IMR-90 (cell line): Measurements from ENCODE around the gene TAPT1. TPM values are rescaled to one million over a fixed set of nuclear protein-coding genes. Genes with fewer than 3 reads are reported as not detected.

ENCODE experiments used
- ATAC-seq: fragments of 200-7000 bp; cut with Tn5 transposase; 2 replicates; pipeline ENCODE4 v1.9.1; 2020; ENCODE audit warnings: low read depth, mild to moderate bottlenecking, moderate library complexity
- BruUV-seq: library from RNA; stranded (reverse); fragments of 400-500 nt; replicated peaks from 2 replicates; lab custom pipeline; 2021; lab: Mats Ljungman, UMichigan
- CTCF ChIA-PET: fragments of 300-600 bp; formaldehyde crosslinking; extraction: SDS; loops from one replicate; lab custom pipeline; 2021; ENCODE audit warnings: antibody characterized with exemption; lab: Yijun Ruan, JAX
- POLR2A ChIA-PET: fragments of 300-600 bp; sonication (Branson Sonifier 250); formaldehyde crosslinking; loops from one replicate; lab custom pipeline; 2022; ENCODE audit warnings: antibody characterized with exemption; ENCODE audit not compliant: unreplicated experiment; lab: Charles Lee
- DNase-seq: peaks from one replicate; pipeline ENCODE4 v3.0.0; 2013
- H2AFZ ChIP-seq: replicated peaks from 2 replicates; pipeline ENCODE3; 2013; ENCODE audit warnings: low read length, mild to moderate bottlenecking; ENCODE audit not compliant: poor library complexity
- H2AK5ac ChIP-seq: 2 replicates; pipeline ENCODE4 v1.6.1; 2013; ENCODE audit warnings: low read depth, low read length, inconsistent platforms
- H2AK9ac ChIP-seq: replicated peaks from 2 replicates; pipeline ENCODE3; 2013; ENCODE audit warnings: mild to moderate bottlenecking, low read depth, low read length, moderate library complexity; ENCODE audit not compliant: poor library complexity
- H2BK120ac ChIP-seq: 2 replicates; pipeline ENCODE4 v1.6.1; 2013; ENCODE audit warnings: low read depth, low read length, inconsistent platforms
- H2BK15ac ChIP-seq: 3 replicates; pipeline ENCODE4 v1.6.1; 2013; ENCODE audit warnings: low read depth, low read length, inconsistent platforms
- H2BK20ac ChIP-seq: 2 replicates; pipeline ENCODE4 v1.6.1; 2013; ENCODE audit warnings: low read depth, mild to moderate bottlenecking, inconsistent platforms, low read length, moderate library complexity
- H2BK5ac ChIP-seq: 2 replicates; pipeline ENCODE4 v1.6.1; 2013; ENCODE audit warnings: mild to moderate bottlenecking, low read depth, low read length, inconsistent platforms; ENCODE audit not compliant: poor library complexity, severe bottlenecking
- H3K14ac ChIP-seq: replicated peaks from 2 replicates; pipeline ENCODE4 v1.6.1; 2013; ENCODE audit warnings: low read depth, low read length, inconsistent platforms
- H3K18ac ChIP-seq: 2 replicates; pipeline ENCODE4 v1.6.1; 2013; ENCODE audit warnings: low read depth, low read length, control low read depth
- H3K23ac ChIP-seq: 2 replicates; pipeline ENCODE4 v1.6.1; 2013; ENCODE audit warnings: low read depth, low read length, inconsistent platforms
- H3K27ac ChIP-seq: 2 replicates; pipeline ENCODE4 v1.5.1; 2013; ENCODE audit warnings: mild to moderate bottlenecking, control low read depth, low read length; ENCODE audit not compliant: insufficient read depth
- H3K27me3 ChIP-seq: 2 replicates; pipeline ENCODE4 v1.6.1; 2013; ENCODE audit warnings: low read length; ENCODE audit not compliant: control insufficient read depth, insufficient read depth
- H3K36me3 ChIP-seq: 2 replicates; pipeline ENCODE4 v1.6.1; 2013; ENCODE audit warnings: low read length, mixed read lengths; ENCODE audit not compliant: control insufficient read depth, insufficient read depth
- H3K4ac ChIP-seq: 2 replicates; pipeline ENCODE4 v1.6.1; 2013; ENCODE audit warnings: low read depth, low read length, inconsistent platforms
- H3K4me1 ChIP-seq: 2 replicates; pipeline ENCODE4 v1.6.1; 2013; ENCODE audit warnings: low read length, mixed read lengths; ENCODE audit not compliant: control insufficient read depth, insufficient read depth
- H3K4me2 ChIP-seq: 2 replicates; pipeline ENCODE4 v1.6.1; 2013; ENCODE audit warnings: low read depth, mild to moderate bottlenecking, control low read depth, low read length, moderate library complexity
- H3K4me3 ChIP-seq: 2 replicates; pipeline ENCODE4 v1.5.1; 2013; ENCODE audit warnings: low read depth, mild to moderate bottlenecking, control low read depth, low read length, moderate library complexity; ENCODE audit not compliant: insufficient read depth
- H3K56ac ChIP-seq: 2 replicates; pipeline ENCODE4 v1.6.1; 2013; ENCODE audit warnings: low read length, inconsistent platforms; ENCODE audit not compliant: insufficient read depth; ENCODE audit errors: extremely low read depth
- H3K79me1 ChIP-seq, 2 experiments: 2 replicates each; pipeline ENCODE4 v1.6.1; 2013; ENCODE audit warnings: low read length in 2 of 2, inconsistent platforms in 1 of 2, low read depth in 1 of 2
- H3K9ac ChIP-seq: 2 replicates; pipeline ENCODE4 v1.6.1; 2013; ENCODE audit warnings: low read depth, low read length, control low read depth
- H3K9me1 ChIP-seq: 2 replicates; pipeline ENCODE4 v1.6.1; 2013; ENCODE audit warnings: low read length, inconsistent platforms; ENCODE audit not compliant: insufficient read depth
- H3K9me3 ChIP-seq: 2 replicates; pipeline ENCODE4 v1.6.1; 2013; ENCODE audit warnings: low read length; ENCODE audit not compliant: control insufficient read depth, insufficient read depth
- H4K20me1 ChIP-seq: 2 replicates; pipeline ENCODE4 v1.6.1; 2013; ENCODE audit warnings: low read length, inconsistent platforms; ENCODE audit not compliant: insufficient read depth
- H4K5ac ChIP-seq: 2 replicates; pipeline ENCODE4 v1.6.1; 2013; ENCODE audit warnings: mild to moderate bottlenecking, low read depth, low read length, control low read depth
- H4K8ac ChIP-seq, 2 experiments: 2 replicates each; pipeline ENCODE4 v1.6.1; 2013; ENCODE audit warnings: low read depth in 2 of 2, low read length in 2 of 2, control low read depth in 1 of 2, inconsistent platforms in 1 of 2
- H4K91ac ChIP-seq: 2 replicates; pipeline ENCODE4 v1.6.1; 2013; ENCODE audit warnings: low read depth, low read length, inconsistent platforms; ENCODE audit not compliant: insufficient read depth
- BHLHE40 ChIP-seq: fragments of 150-350 bp; IDR thresholded peaks from 2 replicates; pipeline ENCODE4 v1.6.1; 2016; ENCODE audit warnings: mild to moderate bottlenecking, low read depth, low read length
- CEBPB ChIP-seq: IDR thresholded peaks from 2 replicates; pipeline ENCODE4 v1.6.1; 2012; ENCODE audit warnings: low read depth, low read length, improper control_type of control experiment
- CHD1 ChIP-seq: IDR thresholded peaks from 2 replicates; pipeline ENCODE4 v1.6.1; 2012; ENCODE audit warnings: low read depth, low read length, improper control_type of control experiment
- MAFK ChIP-seq: IDR thresholded peaks from 2 replicates; pipeline ENCODE4 v1.6.1; 2012; ENCODE audit warnings: low read depth, low read length, improper control_type of control experiment
- MAZ ChIP-seq: IDR thresholded peaks from 2 replicates; pipeline ENCODE4 v1.6.1; 2012; ENCODE audit warnings: low read depth, mild to moderate bottlenecking, low read length, improper control_type of control experiment, moderate library complexity, borderline replicate concordance
- MXI1 ChIP-seq: IDR thresholded peaks from 2 replicates; pipeline ENCODE4 v1.6.1; 2012; ENCODE audit warnings: low read depth, mild to moderate bottlenecking, low read length, moderate library complexity, borderline replicate concordance
- RAD21 ChIP-seq: IDR thresholded peaks from 2 replicates; pipeline ENCODE4 v1.6.1; 2012; ENCODE audit warnings: low read length, improper control_type of control experiment
- RFX5 ChIP-seq: IDR thresholded peaks from 2 replicates; pipeline ENCODE4 v1.8.0; 2012; ENCODE audit warnings: low read depth, mild to moderate bottlenecking, low read length, moderate library complexity
- SMC3 ChIP-seq: fragments of 150-350 bp; IDR thresholded peaks from 2 replicates; pipeline ENCODE4 v1.6.1; 2016; ENCODE audit warnings: low read depth, mild to moderate bottlenecking, antibody characterized with exemption, low read length, moderate library complexity
- WGBS, 2 experiments: methylation state at CpG; one replicate each; pipeline versions ENCODE4 v1.1.5 to v1.1.7; 2013; ENCODE audit warnings: missing lambda C conversion rate in 2 of 2; ENCODE audit not compliant: insufficient read length in 1 of 2; ENCODE audit errors: extremely low coverage in 2 of 2; 5-methylcytosine and 5-hydroxymethylcytosine counted together
- dilution Hi-C: fragments of 300-500 bp; cut with HindIII; formaldehyde crosslinking; loops from one replicate; pipeline ENCODE4 v1.14.3; 2018; ENCODE audit warnings: low sequenced_read_pairs; ENCODE audit not compliant: unreplicated experiment
- in situ Hi-C: fragments of 300-500 bp; cut with MboI; formaldehyde crosslinking; loops from 3 replicates; pipeline ENCODE4 v1.14.3; 2019; ENCODE audit warnings: low sequenced_read_pairs, inconsistent platforms, mixed read lengths
- intact Hi-C: fragments of 100-400 bp; cut with micrococcal nuclease; formaldehyde crosslinking; loops from 2 replicates; pipeline ENCODE4 v1.10.0; 2022
- polyA plus RNA-seq, 3 experiments: library from polyadenylated mRNA; depleted of rRNA; stranded (reverse); fragments of >200 nt; gene quantifications; 2 replicates each; pipeline ENCODE4 v1.2.3, GENCODE V29; 2012; ENCODE audit warnings: low replicate concordance in 1 of 3
- total RNA-seq: library from RNA; depleted of rRNA; stranded (reverse); fragments of >200 nt; gene quantifications from 2 replicates; pipeline ENCODE4 v1.2.3, GENCODE V29; 2012
- TF ChIP-seq, protein P1 (sequence below): conservative IDR thresholded peaks from 2 replicates; pipeline ENCODE4 v1.5.1; 2012; ENCODE audit warnings: mild to moderate bottlenecking, low read depth, low read length, improper control_type of control experiment
- TF ChIP-seq, protein P2 (sequence below): fragments of 150-350 bp; IDR thresholded peaks from 2 replicates; pipeline ENCODE4 v1.6.1; 2017; ENCODE audit warnings: mild to moderate bottlenecking, antibody characterized with exemption, low read length, low read depth

Gene TAPT1
- total and polyA plus RNA-seq, 2 of the 4 experiments (the other 2 are of a cell fraction): 5.6 to 12.2 TPM

DNA sequence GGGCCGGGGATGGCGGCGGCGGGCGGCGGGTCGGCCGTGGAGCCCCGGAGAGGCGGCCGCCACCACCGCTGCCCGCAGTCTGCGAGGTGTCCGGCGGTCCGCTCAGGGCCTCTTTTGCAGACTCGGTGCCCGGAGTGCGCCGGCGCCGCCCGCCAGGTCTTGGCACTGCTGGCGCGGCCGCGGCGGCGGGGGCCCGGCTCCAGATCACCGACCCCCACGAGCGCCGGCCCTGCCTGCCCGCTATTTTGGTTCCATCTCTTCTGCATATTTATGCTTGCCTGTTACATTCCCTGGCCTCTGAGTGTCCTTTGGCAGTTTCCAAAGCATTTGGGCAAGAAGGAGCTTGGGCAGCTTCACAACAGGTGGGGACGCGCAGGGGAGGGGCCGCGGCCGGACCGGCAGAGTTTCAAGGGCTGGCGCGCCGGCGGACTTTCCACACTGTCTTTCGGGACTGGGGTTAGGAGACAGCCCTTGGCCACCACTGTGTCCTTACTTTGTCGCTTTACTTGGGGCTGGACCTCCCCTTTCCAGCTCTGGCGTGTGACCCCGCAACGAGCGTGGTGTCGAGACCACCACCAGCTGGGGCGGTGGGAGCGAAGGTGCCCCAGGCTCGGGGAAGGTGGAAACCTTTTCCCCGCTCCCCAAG lies 668 bp upstream of the TAPT1 start:
- Histone ChIP-seq H2AK9ac (peak overlapping the region; percentile 80), H3K9me1 (no peaks in the 10 kb centered on the region), H3K56ac (no peak overlapping the region), H3K27ac (peak overlapping the region; percentile 60; the same call in 1 of the 2 replicates), H4K91ac (peak overlapping the region; percentile 41; the same call in 1 of the 2 replicates), H3K23ac (peak overlapping the region; percentile 19; the same call in 1 of the 2 replicates), H3K18ac (no peak overlapping the region), H3K36me3 (no peaks in the 10 kb centered on the region), H4K20me1 (peaks cover 3% of the 10 kb centered on the region; the same call in 1 of the 2 replicates), H3K9me3 (no peaks in the 10 kb centered on the region), H3K27me3 (no peaks in the 10 kb centered on the region), H4K5ac (peak overlapping the region; percentile 83), H2BK20ac (no peak overlapping the region), H3K4me3 (peak overlapping the region; percentile 96), H3K79me1 (peaks cover 7 to 19% of the 10 kb centered on the region in 2 experiments), H3K4me2 (peak overlapping the region; percentile 97), H2AFZ (peak overlapping the region; percentile 86), H3K4me1 (no peaks in the 10 kb centered on the region; the same call in 1 of the 2 replicates), H2BK120ac (no peak overlapping the region), H3K14ac (0 out of 2 replicates have a peak overlapping the region, but pooled peaks have one; percentile 78), H2BK5ac (peak overlapping the region; percentile 78), H2AK5ac (no peak overlapping the region), H3K4ac (peak overlapping the region; percentile 38), H2BK15ac (no peak overlapping the region), H4K8ac (peak overlapping the region; percentile 84 to 87), H3K9ac (peak overlapping the region; percentile 85)
- dilution Hi-C loops: no loop called here
- intact Hi-C loops: loop anchor here (5.0 to 10.0 kb wide), 2 partner anchors 35 to 752 kb away; no protein-coding TSS in a partner anchor
- ChIA-PET CTCF (no interaction called here), POLR2A (no interaction called here)
- ATAC-seq (peak; percentile 46), DNase-seq (no peak)
- TF ChIP-seq, protein P1, sequence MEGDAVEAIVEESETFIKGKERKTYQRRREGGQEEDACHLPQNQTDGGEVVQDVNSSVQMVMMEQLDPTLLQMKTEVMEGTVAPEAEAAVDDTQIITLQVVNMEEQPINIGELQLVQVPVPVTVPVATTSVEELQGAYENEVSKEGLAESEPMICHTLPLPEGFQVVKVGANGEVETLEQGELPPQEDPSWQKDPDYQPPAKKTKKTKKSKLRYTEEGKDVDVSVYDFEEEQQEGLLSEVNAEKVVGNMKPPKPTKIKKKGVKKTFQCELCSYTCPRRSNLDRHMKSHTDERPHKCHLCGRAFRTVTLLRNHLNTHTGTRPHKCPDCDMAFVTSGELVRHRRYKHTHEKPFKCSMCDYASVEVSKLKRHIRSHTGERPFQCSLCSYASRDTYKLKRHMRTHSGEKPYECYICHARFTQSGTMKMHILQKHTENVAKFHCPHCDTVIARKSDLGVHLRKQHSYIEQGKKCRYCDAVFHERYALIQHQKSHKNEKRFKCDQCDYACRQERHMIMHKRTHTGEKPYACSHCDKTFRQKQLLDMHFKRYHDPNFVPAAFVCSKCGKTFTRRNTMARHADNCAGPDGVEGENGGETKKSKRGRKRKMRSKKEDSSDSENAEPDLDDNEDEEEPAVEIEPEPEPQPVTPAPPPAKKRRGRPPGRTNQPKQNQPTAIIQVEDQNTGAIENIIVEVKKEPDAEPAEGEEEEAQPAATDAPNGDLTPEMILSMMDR: no peak
- TF ChIP-seq, protein P2, sequence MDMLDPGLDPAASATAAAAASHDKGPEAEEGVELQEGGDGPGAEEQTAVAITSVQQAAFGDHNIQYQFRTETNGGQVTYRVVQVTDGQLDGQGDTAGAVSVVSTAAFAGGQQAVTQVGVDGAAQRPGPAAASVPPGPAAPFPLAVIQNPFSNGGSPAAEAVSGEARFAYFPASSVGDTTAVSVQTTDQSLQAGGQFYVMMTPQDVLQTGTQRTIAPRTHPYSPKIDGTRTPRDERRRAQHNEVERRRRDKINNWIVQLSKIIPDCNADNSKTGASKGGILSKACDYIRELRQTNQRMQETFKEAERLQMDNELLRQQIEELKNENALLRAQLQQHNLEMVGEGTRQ: no peak
- TF ChIP-seq MAFK (no peak), MAZ (no peak), RFX5 (no peak), BHLHE40 (no peak), SMC3 (no peak), CHD1 (no peak), CEBPB (no peak), RAD21 (no peak), MXI1 (no peak)
- in situ Hi-C loops: no loop called here
- no TSS peak for BruUV-seq
- 0% methylated on average over 27 of the region's 57 CpGs; no CpG with 5 or more reads in 1 of the 2 experiments for WGBS, 2 experiments
